Cardiac fibroblast (primary cell): ENCODE results near the gene TDP1.
A peak's percentile ranks its signal among the peaks of the same experiment; 100 is the strongest.

Experiments
- DNase-seq, 2 donors: peaks; one replicate each; pipeline versions ENCODE4 v3.0.0 to v3.0.0-alpha.2; 2010; ENCODE audit warnings: low read depth in 2 of 2
- H3K4me3 ChIP-seq, 2 donors: replicated peaks in 1 of 2; 1 replicate in 1 of 2; 2 replicates in 1 of 2; pipeline ENCODE4 v1.5.1; 2011; ENCODE audit warnings: low read depth in 2 of 2, low read length in 2 of 2, mild to moderate bottlenecking in 2 of 2, moderate library complexity in 1 of 2
- TF ChIP-seq, protein P1 (sequence below): IDR thresholded peaks from one replicate; pipeline ENCODE4 v1.5.1; 2011; ENCODE audit warnings: low read depth, mild to moderate bottlenecking, low read length, inconsistent platforms

TDP1 gene

DNA sequence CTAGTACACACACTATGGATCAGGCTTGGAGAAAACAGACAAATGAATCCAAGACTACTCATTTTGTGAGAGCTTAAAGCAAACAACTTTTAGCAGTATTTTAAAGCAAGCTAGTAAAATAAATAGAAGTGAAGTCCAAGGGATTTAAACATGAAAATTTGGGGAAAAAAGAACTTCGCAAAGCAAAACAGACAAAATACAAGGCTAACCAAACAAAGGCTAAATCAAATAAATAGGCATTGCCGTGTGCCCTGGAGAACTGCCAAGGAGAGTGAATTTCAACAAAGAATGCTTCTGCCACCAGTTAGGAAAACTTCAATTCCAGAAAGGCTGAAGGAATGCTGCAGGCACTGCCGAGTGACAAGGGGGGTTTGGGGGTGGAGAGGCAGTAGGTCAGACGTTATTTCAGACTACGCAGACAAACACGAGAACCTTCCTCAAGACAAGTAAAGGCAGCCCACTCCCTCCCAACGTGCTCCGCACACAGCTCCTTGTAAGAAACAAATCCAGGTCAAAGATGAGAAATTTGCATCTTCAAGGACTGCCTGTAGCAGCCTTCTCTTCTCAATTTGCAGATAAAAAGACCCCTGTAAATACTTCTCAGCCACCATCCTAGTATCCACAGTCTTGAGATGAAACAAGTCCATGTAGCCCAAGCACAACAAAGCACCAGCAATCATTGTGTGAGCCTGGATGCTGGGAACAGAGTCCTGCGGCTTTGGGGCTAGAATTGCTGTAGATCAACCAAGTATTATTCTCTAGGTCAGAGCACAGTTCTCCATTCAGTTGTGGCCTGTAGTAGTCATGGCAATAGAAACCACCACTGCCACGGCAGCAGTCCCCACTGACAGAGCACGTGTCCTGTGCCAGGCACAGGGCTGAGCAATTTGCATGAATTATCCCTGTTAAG lies 44.5 kb upstream of the TDP1 start:
- peak; percentile 46 to 75 for DNase-seq
- no peak overlapping the region for H3K4me3 ChIP-seq
- TF ChIP-seq, protein P1, sequence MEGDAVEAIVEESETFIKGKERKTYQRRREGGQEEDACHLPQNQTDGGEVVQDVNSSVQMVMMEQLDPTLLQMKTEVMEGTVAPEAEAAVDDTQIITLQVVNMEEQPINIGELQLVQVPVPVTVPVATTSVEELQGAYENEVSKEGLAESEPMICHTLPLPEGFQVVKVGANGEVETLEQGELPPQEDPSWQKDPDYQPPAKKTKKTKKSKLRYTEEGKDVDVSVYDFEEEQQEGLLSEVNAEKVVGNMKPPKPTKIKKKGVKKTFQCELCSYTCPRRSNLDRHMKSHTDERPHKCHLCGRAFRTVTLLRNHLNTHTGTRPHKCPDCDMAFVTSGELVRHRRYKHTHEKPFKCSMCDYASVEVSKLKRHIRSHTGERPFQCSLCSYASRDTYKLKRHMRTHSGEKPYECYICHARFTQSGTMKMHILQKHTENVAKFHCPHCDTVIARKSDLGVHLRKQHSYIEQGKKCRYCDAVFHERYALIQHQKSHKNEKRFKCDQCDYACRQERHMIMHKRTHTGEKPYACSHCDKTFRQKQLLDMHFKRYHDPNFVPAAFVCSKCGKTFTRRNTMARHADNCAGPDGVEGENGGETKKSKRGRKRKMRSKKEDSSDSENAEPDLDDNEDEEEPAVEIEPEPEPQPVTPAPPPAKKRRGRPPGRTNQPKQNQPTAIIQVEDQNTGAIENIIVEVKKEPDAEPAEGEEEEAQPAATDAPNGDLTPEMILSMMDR, result no peak

DNA sequence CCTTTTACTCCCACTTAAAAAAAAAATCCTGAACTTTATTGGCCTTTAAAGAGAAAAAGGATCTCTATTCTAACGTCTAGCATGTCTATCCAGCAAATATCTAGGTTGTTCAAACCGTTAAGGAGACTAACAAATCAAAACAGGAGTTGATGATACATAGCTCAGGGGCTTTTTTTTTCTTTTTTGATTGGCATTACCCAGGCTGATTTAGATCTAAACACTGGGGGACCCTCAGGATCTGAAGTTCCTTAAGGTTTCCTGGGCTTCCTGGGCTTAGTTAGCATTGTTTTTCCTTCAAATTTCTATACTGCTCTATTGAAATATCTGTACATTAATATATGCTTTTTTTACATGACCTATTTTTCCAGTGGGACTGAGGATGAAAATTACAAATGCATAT lies 43.5 kb upstream of the TDP1 start:
- no peak for DNase-seq
- no peak overlapping the region for H3K4me3 ChIP-seq
- TF ChIP-seq, protein P1, result no peak

DNA sequence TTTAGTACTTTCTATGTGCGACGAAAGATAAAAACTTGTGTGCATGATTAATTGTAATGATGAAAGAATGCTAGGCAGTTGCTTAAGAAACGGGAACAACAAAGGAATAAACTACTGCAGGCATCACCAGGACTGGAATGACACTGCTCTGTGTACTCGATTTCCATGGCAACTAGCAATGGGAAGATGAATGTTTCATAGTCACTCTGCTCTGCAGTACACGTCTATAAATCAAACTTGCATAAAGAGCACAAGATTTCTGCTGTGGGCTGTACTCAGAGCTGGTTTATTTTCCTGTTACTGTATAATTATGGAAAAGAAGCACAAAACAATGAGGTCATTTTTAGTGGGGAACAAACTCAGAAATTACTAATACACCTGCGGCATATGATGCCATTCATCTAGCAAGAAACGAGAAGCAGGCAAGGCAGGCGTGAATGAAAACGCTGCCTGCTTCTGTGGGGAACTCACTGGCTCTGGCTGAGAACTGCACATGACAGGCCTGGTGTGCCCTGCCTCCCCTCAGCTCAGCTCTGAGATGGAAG lies 43.0 kb upstream of the TDP1 start:
- DNase-seq, result peak; percentile 97 to 99
- TF ChIP-seq, protein P1, result no peak
- no peak overlapping the region for H3K4me3 ChIP-seq

DNA sequence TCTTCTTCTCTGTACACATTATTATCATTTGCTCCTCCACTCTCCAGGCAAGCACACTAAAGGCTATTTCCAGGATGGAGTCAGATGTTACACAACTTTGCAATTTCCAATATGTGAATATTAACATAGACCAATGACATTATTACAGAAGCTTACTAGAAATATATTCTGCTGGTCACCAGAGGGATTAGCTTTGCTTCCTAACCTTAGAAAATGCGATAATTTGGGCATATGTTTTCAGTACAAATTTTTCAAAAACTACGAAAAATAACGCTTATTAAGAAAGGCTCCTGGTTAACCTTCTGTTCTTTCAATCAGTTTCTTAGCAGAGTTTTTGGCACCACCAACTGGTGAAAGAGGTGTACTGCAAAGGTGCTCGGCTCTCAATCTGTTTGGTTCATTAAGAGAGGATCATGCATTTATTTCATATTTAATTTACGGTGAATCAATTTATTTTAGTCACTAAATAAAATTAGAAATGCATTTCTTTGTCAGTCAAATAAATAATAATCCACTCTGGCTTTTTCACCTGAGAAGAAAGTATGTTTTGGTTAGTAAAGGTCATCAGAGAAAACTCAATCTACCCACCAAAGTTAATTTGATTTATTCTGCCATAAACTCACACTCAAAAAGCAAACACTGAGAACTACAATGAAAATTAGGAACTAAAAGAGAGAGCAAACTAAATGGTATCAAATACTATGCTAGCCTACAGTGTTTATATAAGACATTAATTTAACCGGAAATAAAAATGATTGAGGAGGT lies 40.4 kb upstream of the TDP1 start:
- peak; percentile 83 to 89 for DNase-seq
- TF ChIP-seq, protein P1, result peak; percentile 90
- no peak overlapping the region for H3K4me3 ChIP-seq

DNA sequence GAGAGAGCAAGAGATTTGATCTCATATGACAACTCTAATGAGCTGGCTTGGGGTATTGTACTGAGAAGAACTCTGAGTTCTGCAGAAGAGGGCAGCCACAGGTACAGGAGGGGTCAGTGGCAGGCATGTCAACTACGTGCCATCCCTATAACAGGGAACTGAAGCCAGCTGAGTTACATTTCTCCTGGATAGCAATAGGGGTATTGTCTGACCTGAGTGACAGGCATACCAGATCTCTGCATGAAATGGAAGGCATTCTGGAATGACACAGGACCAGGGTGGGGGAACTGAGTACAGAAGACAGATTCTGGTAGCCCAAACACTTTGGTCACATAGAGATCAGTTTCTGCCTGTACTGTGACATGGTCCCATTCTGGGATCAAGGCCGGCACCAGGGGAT lies 37.0 kb upstream of the TDP1 start:
- no peak overlapping the region for H3K4me3 ChIP-seq
- TF ChIP-seq, protein P1, result no peak
- DNase-seq, result no peak

DNA sequence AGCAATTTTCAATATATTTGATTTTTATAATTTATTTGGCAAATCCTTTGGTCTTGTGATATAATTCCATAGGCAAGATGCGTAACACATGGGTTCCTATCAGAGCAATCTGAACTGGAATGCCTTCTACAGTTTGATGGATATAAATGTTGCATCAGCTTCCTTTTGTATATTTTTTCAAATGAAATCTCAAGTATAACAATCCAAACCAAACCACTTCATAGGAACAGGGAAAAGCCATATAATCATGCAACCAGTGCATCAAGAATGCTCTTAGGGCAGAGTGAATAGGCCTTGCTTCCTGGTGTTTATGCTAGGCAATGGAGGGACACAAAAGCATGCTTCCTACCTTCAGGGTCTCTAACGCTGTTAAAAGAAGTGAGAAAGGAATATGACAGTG lies 35.7 kb upstream of the TDP1 start:
- DNase-seq, result no peak
- no peak overlapping the region for H3K4me3 ChIP-seq
- TF ChIP-seq, protein P1, result no peak
